Measurements from ENCODE around the gene SPDYE4. TPM values are rescaled to one million over a fixed set of nuclear protein-coding genes. Genes with fewer than 3 reads are reported as not detected.

The SPDYE4 gene
- total and polyA plus RNA-seq, 9 donors = not detected

DNA sequence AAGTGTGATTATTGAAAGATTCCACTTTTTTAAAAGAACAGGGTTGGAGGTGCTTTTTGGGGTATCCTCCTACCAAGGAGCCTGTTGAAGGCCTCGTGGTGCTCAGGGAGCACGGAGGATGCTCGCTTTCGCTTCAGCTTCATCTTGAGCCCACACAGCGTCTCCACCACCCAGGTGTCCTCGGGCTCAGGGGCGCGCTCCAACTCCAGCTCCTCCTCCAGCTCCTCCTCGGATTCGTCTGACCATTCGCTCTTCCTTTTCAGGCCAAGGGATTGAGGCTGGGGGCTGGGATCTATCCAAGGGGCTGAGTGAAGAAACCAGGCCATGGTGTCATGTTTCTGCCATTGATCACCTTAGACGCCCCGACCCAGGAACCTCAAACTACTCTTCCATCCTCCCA is 1.2 kb downstream of the SPDYE4 start:
- H3K27me3 ChIP-seq = no peaks in the 10 kb centered on the region
- no peaks in the 10 kb centered on the region for H3K36me3 ChIP-seq
- no peaks in the 10 kb centered on the region for H3K9me3 ChIP-seq
- H3K27ac ChIP-seq = no peak overlapping the region
- no peak for DNase-seq
- H3K4me3 ChIP-seq = no peak overlapping the region
- TF ChIP-seq, protein P1, sequence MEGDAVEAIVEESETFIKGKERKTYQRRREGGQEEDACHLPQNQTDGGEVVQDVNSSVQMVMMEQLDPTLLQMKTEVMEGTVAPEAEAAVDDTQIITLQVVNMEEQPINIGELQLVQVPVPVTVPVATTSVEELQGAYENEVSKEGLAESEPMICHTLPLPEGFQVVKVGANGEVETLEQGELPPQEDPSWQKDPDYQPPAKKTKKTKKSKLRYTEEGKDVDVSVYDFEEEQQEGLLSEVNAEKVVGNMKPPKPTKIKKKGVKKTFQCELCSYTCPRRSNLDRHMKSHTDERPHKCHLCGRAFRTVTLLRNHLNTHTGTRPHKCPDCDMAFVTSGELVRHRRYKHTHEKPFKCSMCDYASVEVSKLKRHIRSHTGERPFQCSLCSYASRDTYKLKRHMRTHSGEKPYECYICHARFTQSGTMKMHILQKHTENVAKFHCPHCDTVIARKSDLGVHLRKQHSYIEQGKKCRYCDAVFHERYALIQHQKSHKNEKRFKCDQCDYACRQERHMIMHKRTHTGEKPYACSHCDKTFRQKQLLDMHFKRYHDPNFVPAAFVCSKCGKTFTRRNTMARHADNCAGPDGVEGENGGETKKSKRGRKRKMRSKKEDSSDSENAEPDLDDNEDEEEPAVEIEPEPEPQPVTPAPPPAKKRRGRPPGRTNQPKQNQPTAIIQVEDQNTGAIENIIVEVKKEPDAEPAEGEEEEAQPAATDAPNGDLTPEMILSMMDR (IDR thresholded peaks at IDR 0.05) = no peak
- TF ChIP-seq POLR2A (IDR thresholded peaks at IDR 0.05) (no peak), EP300 (IDR thresholded peaks at IDR 0.05) (no peak)
- 72 to 80% (median 78%) methylated on average over 13 of the region's 13 CpGs for WGBS, 3 donors
- intact Hi-C loops (cut with DNase I) = no loop called here
- no peaks in the 10 kb centered on the region for H3K4me1 ChIP-seq (ENCODE audit: insufficient read depth)

DNA sequence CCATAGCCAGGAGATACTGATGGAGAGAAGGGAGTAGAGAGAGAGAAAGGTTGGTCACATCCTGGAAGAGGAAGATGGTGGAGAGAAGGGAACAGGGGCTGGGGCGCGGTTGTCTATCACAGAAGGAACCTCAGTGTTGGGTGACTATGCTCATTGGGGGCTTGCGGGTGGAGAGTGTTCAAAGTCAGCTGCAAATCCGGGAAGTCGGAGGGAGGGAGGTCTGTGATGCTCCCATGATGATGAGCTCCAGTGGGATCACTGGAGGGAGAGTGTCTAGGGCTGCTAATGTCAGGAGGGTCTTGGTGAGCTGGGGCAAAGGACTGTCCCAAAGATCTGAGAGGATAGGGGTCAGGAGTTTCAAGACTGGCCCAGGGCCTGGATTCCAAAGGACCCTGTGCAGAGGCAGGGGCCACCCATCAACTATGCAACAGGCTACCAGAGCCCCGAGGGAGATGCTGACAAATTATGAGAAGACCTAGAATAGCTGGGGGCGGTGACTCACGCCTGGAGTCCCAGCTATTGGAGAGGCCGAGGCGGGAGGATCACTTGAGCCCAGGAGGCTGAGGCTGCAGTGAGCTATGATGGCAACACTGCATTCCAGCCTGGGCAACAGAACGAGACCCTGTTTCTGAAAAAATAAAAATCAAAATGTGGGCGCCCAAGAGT is 2.6 kb downstream of the SPDYE4 start:
- Histone ChIP-seq H3K36me3 (no peaks in the 10 kb centered on the region), H3K4me1 (ENCODE audit: insufficient read depth) (no peaks in the 10 kb centered on the region), H3K9me3 (no peaks in the 10 kb centered on the region), H3K4me3 (no peak overlapping the region), H3K27ac (no peak overlapping the region), H3K27me3 (no peaks in the 10 kb centered on the region)
- TF ChIP-seq, protein P1 (IDR thresholded peaks at IDR 0.05) = no peak
- no peak for TF ChIP-seq POLR2A (IDR thresholded peaks at IDR 0.05)
- TF ChIP-seq EP300 (IDR thresholded peaks at IDR 0.05) = no peak
- 90 to 94% (median 91%) methylated on average over 12 of the region's 12 CpGs for WGBS, 3 donors
- no peak for DNase-seq
- intact Hi-C loops (cut with DNase I) = no loop called here

DNA sequence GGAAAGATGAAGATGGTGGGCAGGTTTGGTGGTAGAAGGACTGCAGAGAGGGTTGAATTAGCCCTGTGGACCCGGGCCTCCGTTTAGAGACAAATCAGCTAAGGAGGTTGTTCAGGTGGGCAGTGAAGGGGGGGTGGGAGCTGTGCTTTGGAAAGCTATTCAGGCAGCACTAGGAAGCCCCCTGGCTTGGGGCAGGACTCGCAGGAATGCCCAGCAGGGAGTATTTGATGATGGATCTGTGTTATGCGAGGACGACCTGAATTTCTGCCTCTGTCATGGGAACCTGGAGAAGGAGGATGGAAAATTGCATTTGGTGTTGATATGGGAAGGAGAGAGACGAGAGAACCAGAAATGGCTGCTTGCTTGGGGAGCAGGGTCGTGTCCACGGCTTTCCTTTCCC is 3.5 kb downstream of the SPDYE4 start:
- no peak for TF ChIP-seq EP300 (IDR thresholded peaks at IDR 0.05)
- TF ChIP-seq, protein P1 (IDR thresholded peaks at IDR 0.05) = no peak
- no peak for TF ChIP-seq POLR2A (IDR thresholded peaks at IDR 0.05)
- Histone ChIP-seq H3K36me3 (no peaks in the 10 kb centered on the region), H3K27ac (no peak overlapping the region), H3K9me3 (no peaks in the 10 kb centered on the region), H3K4me3 (no peak overlapping the region), H3K27me3 (no peaks in the 10 kb centered on the region), H3K4me1 (ENCODE audit: insufficient read depth) (no peaks in the 10 kb centered on the region)
- 72 to 79% (median 76%) methylated on average over 8 of the region's 8 CpGs for WGBS, 3 donors
- intact Hi-C loops (cut with DNase I) = no loop called here
- DNase-seq = no peak

DNA sequence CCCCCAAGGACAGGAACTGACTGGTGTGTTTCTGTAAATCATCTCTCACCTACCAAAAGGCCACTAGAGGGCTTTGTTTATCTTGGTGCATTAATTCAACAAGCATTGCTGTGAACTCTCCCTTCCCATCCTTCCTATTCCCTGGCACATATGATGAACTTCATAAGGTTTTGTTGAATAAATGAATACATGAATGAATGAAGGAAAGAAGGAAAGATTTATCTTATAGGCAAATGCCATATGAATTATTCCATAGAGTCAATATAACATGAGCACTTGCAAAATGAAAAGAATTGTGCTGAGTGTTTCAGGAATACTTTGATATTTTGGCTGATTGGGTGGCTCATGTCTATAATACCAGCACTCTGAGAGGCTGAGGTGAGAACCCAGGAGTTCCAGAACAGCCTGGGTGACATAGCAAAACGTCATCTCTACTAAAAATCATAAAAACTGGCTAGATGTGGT is 4.3 kb downstream of the SPDYE4 start:
- H3K27ac ChIP-seq = no peak overlapping the region
- H3K36me3 ChIP-seq = no peaks in the 10 kb centered on the region
- H3K4me3 ChIP-seq = no peak overlapping the region
- H3K4me1 ChIP-seq (ENCODE audit: insufficient read depth) = no peaks in the 10 kb centered on the region
- H3K9me3 ChIP-seq = no peaks in the 10 kb centered on the region
- no peaks in the 10 kb centered on the region for H3K27me3 ChIP-seq
- DNase-seq = no peak
- WGBS, 3 donors = 29 to 55% (median 38%) methylated on average over 1 of the region's 1 CpG
- TF ChIP-seq EP300 (IDR thresholded peaks at IDR 0.05) (no peak), POLR2A (IDR thresholded peaks at IDR 0.05) (no peak)
- TF ChIP-seq, protein P1 (IDR thresholded peaks at IDR 0.05) = no peak
- intact Hi-C loops (cut with DNase I) = no loop called here
